ENCODE measurements around the gene NAV2.

DNA sequence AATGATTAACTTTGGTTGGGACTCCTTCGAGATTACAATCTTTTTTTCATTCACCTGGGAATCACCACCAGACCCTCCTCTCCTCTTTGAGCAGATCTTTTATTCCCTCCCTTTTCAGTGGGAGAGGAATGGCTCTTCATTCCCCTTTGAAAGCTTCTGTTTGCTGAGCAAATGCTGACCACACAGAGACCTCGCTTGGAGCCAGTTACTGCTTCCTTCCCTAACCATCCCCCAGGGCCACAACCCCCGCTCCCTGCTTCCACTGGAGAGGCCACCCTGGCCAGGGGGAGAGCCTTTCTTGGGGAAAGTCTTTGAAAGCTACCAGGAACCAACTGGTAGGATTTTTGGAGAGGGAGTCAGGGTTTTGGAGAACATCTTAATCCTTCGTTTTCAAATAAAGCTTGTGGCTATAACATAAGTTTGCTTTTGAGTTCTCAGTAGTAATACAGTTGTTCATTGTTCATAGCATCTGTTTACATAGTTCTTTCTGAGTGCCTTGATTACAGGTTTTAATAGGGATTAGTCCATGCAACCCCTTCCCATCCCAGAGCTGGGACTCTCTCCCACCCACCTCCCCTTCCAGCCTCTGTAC is 309.2 kb downstream of the NAV2 start:
- TF ChIP-seq, protein P1, sequence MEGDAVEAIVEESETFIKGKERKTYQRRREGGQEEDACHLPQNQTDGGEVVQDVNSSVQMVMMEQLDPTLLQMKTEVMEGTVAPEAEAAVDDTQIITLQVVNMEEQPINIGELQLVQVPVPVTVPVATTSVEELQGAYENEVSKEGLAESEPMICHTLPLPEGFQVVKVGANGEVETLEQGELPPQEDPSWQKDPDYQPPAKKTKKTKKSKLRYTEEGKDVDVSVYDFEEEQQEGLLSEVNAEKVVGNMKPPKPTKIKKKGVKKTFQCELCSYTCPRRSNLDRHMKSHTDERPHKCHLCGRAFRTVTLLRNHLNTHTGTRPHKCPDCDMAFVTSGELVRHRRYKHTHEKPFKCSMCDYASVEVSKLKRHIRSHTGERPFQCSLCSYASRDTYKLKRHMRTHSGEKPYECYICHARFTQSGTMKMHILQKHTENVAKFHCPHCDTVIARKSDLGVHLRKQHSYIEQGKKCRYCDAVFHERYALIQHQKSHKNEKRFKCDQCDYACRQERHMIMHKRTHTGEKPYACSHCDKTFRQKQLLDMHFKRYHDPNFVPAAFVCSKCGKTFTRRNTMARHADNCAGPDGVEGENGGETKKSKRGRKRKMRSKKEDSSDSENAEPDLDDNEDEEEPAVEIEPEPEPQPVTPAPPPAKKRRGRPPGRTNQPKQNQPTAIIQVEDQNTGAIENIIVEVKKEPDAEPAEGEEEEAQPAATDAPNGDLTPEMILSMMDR (IDR thresholded peaks at IDR 0.05; ENCODE audit: low read depth, low read length) = no peak
- TF ChIP-seq POLR2A (IDR thresholded peaks at IDR 0.05; ENCODE audit: extremely low read depth, insufficient read length) = no peak
- TF ChIP-seq, protein P2, sequence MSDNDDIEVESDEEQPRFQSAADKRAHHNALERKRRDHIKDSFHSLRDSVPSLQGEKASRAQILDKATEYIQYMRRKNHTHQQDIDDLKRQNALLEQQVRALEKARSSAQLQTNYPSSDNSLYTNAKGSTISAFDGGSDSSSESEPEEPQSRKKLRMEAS (IDR thresholded peaks at IDR 0.05; ENCODE audit: low read depth, low read length) = no peak

All from NB4 (cell line).